SK-N-MC (cell line): ENCODE measurements around the gene BNIP3.

Experiments
- DNase-seq: peaks from one replicate; pipeline ENCODE4 v3.0.0-alpha.2; 2011; ENCODE audit warnings: low read depth, low spot score
- H3K27ac ChIP-seq: fragments of 200-600 bp; sonication (generic); 2 replicates; pipeline ENCODE4 v1.5.1; 2016; ENCODE audit warnings: mixed run types
- H3K36me3 ChIP-seq: fragments of 200-600 bp; sonication (generic); 2 replicates; pipeline ENCODE4 v1.6.1; 2017; ENCODE audit warnings: antibody characterized with exemption, low read length, mixed read lengths; ENCODE audit not compliant: insufficient read depth
- H3K4me3 ChIP-seq: fragments of 200-600 bp; sonication (generic); 2 replicates; pipeline ENCODE4 v1.5.1; 2016
- H3K9ac ChIP-seq: fragments of 200-600 bp; sonication (generic); 2 replicates; pipeline ENCODE4 v1.8.0; 2017; ENCODE audit warnings: mixed run types, mixed read lengths; ENCODE audit not compliant: insufficient read length
- H3K9me3 ChIP-seq: fragments of 200-600 bp; sonication (generic); 2 replicates; pipeline ENCODE4 v1.6.1; 2017; ENCODE audit warnings: low read depth, mild to moderate bottlenecking, antibody characterized with exemption, low read length, moderate library complexity, mixed read lengths
- EZH2 ChIP-seq: fragments of 200-600 bp; sonication (generic); IDR thresholded peaks from one replicate; pipeline ENCODE4 v1.6.1; 2017; ENCODE audit warnings: antibody characterized with exemption
- FOXP2 ChIP-seq: optimal IDR thresholded peaks from 2 replicates; pipeline ENCODE3; 2011; ENCODE audit warnings: mild to moderate bottlenecking, moderate library complexity; ENCODE audit not compliant: insufficient read depth; ENCODE audit errors: extremely low read length, control extremely low read depth
- POLR2AphosphoS5 ChIP-seq: IDR thresholded peaks from 2 replicates; pipeline ENCODE4 v1.6.1; 2012; ENCODE audit warnings: mild to moderate bottlenecking, low read depth, low read length, borderline replicate concordance

The BNIP3 gene

DNA sequence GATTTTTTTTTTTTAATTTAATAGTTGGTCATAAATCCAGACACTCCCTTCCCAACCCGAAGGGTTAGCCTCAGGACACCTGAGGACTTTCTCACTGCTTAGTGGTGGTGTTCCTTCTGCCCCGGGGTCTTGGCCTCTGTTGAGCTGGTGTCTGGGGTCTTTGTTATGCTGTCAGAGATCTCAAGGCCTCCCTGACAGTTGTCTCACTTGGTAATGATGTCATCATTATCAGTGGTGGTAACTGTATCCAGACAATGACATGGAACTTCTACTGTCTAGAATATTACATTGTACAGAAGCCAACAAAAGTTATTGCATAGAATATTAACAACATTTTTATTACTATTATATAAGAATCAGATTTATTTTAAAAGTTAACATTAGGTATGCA, 48.0 kb downstream of the BNIP3 start:
- no peak overlapping the region for H3K27ac ChIP-seq
- no peaks in the 10 kb centered on the region for H3K9me3 ChIP-seq
- no peaks in the 10 kb centered on the region; the same call in 1 of the 2 replicates for H3K36me3 ChIP-seq
- H3K4me3 ChIP-seq: no peak overlapping the region
- TF ChIP-seq EZH2 (no peak), FOXP2 (no peak), POLR2AphosphoS5 (no peak)
- DNase-seq: no peak
- H3K9ac ChIP-seq: no peak overlapping the region

GRCh38 chr10:131933016-131933695, 48.6 kb downstream of the BNIP3 start:
- Histone ChIP-seq H3K4me3 (no peak overlapping the region), H3K36me3 (no peaks in the 10 kb centered on the region), H3K9ac (no peak overlapping the region), H3K9me3 (no peaks in the 10 kb centered on the region), H3K27ac (no peak overlapping the region)
- no peak for TF ChIP-seq POLR2AphosphoS5
- no peak for TF ChIP-seq FOXP2
- TF ChIP-seq EZH2: no peak
- no peak for DNase-seq

DNA sequence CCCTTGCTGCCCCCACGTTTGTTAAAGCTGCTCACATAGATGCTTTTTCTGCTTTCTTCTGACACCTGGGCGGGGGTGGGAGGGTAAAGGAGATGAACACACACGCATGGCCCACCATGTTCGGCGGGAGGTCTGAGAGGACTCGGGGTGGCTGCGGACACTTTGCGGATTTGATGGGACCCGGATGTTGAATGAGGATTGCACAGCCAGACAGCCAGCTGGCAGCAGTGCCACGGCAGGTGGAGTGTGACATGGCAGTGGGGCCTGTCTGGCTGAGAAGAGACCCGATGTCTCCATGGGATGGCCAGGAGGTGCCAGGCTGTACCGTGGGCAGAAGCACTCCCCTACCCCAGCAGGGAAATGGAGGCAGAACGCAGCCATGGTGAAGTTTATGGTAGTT, 49.7 kb downstream of the BNIP3 start:
- Histone ChIP-seq H3K27ac (no peak overlapping the region), H3K9ac (no peak overlapping the region), H3K4me3 (no peak overlapping the region), H3K36me3 (no peaks in the 10 kb centered on the region), H3K9me3 (no peaks in the 10 kb centered on the region)
- no peak for TF ChIP-seq EZH2
- no peak for TF ChIP-seq POLR2AphosphoS5
- no peak for TF ChIP-seq FOXP2
- DNase-seq: no peak

DNA sequence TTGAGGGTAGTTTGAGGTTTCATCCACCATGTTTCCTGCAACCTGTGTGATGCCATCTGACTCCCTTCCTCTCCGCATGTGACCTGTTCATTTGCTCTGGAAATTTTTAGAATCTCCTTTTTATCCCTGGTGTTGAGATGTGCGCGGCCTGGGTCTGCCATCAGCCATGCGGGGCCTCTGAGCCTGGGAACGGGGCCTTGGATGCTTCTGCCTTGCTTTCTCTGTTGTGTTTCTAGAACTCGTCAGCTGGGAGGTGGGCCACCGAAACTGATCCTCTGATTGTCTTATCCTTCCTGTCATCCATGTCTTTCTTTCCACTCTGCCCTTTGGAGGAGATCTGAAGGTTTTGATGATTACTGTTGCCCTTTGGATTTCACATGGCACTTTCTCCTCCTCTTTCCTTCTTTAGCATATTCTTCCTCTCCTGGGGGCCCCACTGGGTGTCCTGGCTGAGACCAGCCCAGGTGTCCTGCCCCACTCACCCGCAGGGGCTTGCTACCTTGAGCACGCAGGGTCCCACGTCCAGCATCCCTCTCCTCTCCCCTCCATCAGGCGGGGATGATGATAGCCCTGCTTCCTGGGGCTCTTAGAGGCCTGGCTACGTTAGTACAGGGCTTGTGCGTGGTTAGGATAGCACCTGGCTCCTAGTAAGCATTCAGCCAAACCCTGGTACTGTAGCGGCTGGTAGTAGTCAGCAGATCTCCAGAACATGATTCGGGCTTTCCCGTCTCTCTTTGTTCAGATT, 51.0 kb downstream of the BNIP3 start:
- H3K4me3 ChIP-seq: no peak overlapping the region
- H3K9ac ChIP-seq: no peak overlapping the region
- no peaks in the 10 kb centered on the region for H3K9me3 ChIP-seq
- no peak overlapping the region for H3K27ac ChIP-seq
- DNase-seq: no peak
- TF ChIP-seq FOXP2: no peak
- TF ChIP-seq POLR2AphosphoS5: no peak
- TF ChIP-seq EZH2: no peak
- no peaks in the 10 kb centered on the region for H3K36me3 ChIP-seq

- H3K27ac ChIP-seq: no peak overlapping the region
- H3K36me3 ChIP-seq: no peaks in the 10 kb centered on the region
- TF ChIP-seq EZH2 (no peak), POLR2AphosphoS5 (no peak), FOXP2 (no peak)
These were observed 51.6 kb downstream of the BNIP3 start for GRCh38 chr10:131930150-131930549.

DNA sequence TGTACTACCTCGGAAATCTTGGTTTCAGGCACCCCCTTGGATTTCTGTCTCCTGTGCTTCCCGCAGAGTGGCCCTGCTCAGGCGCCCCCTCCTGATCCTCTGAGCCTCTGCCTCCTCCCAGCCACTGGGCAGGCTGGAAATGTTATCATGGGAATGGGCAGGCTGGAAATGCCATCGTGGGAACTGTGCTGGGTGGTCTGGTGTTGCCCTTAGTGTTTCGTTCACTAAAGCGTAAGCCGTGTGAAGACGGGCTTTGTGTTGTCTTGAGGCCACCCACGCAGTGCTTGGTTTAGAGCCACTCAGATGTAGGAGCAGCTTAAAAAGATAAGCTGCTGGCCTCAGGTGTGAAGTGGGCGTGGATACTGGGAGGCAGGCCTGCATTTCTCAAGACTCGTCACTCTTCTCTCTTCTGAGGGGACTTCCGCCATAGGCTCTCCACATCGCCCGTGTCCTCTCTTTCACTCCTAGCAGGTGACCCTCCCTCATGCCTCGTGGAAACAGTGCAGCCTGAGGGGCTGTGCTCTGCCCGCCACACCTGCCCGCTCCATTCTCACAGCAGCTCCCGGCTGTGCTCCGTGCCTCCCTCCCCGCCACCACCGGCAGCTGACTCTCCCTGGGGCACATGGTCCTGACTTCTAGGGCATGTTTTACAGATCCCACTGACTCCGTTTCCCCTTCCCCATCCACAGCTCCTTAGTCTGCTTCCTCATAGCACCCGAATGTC, 52.4 kb downstream of the BNIP3 start:
- DNase-seq: no peak
- H3K9ac ChIP-seq: no peak overlapping the region
- no peak overlapping the region for H3K4me3 ChIP-seq
- 0 out of 2 replicates have a peak, but pooled peaks cover 3% of the 10 kb centered on the region for H3K9me3 ChIP-seq
- TF ChIP-seq EZH2: no peak
- no peak for TF ChIP-seq POLR2AphosphoS5
- no peak for TF ChIP-seq FOXP2
- H3K27ac ChIP-seq: no peak overlapping the region
- no peaks in the 10 kb centered on the region for H3K36me3 ChIP-seq

More at GRCh38 chr10:131930150-131930549, 51.6 kb downstream of the BNIP3 start:
- no peak for DNase-seq
- Histone ChIP-seq H3K4me3 (no peak overlapping the region), H3K9ac (no peak overlapping the region), H3K9me3 (no peaks in the 10 kb centered on the region)

GRCh38 chr10:131928248-131929095, 53.3 kb downstream of the BNIP3 start:
- no peak for TF ChIP-seq POLR2AphosphoS5
- TF ChIP-seq FOXP2: no peak
- no peak for TF ChIP-seq EZH2
- Histone ChIP-seq H3K4me3 (no peak overlapping the region), H3K9ac (no peak overlapping the region), H3K9me3 (0 out of 2 replicates have a peak, but pooled peaks cover 3% of the 10 kb centered on the region), H3K36me3 (no peaks in the 10 kb centered on the region), H3K27ac (no peak overlapping the region)
- DNase-seq: no peak
